Fibroblast of the aortic adventitia (primary cell): ENCODE results near the gene RFX6. TPM values are rescaled to one million over a fixed set of nuclear protein-coding genes. Genes with fewer than 3 reads are reported as not detected.

Source experiments
- DNase-seq: peaks from one replicate; pipeline ENCODE4 v3.0.0-alpha.2; 2010; ENCODE audit warnings: low read depth
- H3K4me3 ChIP-seq: 2 replicates; pipeline ENCODE4 v1.5.1; 2011; ENCODE audit warnings: low read depth, mild to moderate bottlenecking, control low read depth, low read length, moderate library complexity
- CTCF ChIP-seq: IDR thresholded peaks from 2 replicates; pipeline ENCODE4 v1.5.1; 2011; ENCODE audit warnings: mild to moderate bottlenecking, low read length, control low read depth, inconsistent platforms; ENCODE audit not compliant: insufficient read depth
- total RNA-seq: library from RNA; depleted of rRNA; stranded (reverse); fragments of >200 nt; gene quantifications from 2 replicates; pipeline ENCODE4 v1.2.3, GENCODE V29; 2012; ENCODE audit warnings: low replicate concordance

Gene RFX6
- total RNA-seq, 1 donor = not detected

DNA sequence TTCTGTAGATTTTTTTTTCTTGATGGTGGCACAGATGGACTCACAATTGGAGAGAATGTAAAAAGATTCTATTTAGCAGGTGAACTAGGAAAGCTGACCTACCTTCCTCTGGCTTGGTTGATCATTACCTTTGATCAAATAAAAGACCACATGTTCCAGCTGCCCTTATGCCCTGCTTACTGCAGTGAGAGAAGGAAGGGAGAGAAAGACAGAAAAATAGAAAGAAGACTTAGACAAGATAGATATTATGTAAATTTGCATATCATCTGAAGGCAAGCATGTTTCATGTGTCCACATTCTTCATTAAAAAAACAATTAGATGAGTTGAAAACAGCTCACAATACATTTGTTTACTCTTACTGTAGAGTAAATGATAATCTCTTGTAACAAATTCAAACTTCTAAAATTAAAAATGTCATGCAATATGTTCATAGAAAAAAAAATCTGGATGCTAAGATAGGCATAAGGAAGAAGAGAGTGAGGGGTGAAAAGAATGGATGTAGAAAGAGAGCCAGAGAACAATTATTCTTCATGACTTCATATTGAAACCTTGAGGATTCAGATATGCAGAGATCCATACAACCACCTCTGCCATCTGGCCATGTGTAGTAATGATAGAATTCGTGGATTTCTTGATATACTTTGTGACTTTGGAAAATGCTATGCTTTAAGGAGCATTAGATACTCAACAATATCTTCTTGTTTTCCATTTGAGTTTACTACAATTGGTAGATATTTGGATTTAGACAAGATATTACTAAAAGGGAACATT lies 71.7 kb downstream of the RFX6 start:
- TF ChIP-seq CTCF = no peak
- H3K4me3 ChIP-seq = no peak overlapping the region
- DNase-seq = no peak

GRCh38 chr6:116949964-116950363 lies 72.9 kb downstream of the RFX6 start:
- no peak for DNase-seq
- no peak overlapping the region for H3K4me3 ChIP-seq
- TF ChIP-seq CTCF = no peak

GRCh38 chr6:116954335-116954734 lies 77.3 kb downstream of the RFX6 start:
- no peak for TF ChIP-seq CTCF
- H3K4me3 ChIP-seq = no peak overlapping the region
- no peak for DNase-seq

- H3K4me3 ChIP-seq = no peak overlapping the region
- no peak for DNase-seq
- no peak for TF ChIP-seq CTCF
Measured at GRCh38 chr6:116954938-116955337, 77.9 kb downstream of the RFX6 start.

DNA sequence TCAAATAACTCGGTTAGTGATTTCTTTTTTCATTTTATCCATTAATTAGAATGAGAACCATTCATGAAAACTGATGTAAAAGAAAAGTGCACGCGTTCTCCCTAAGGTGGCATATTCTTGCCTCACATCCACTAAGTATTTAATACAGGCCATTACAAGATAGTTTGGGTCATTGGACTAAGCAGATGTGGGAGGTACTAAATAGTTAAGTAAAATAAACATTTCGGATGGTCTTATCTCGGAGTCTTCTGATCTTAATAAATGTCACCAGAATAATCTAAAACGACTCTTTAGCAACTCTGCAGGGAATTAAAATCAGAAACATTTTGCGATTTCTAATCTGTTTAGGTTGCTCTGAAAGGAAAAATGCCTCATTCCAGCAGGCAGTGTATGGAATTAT lies 78.7 kb downstream of the RFX6 start:
- DNase-seq = no peak
- H3K4me3 ChIP-seq = no peak overlapping the region
- TF ChIP-seq CTCF = no peak

- DNase-seq = no peak
- no peak overlapping the region for H3K4me3 ChIP-seq
- no peak for TF ChIP-seq CTCF
Measured at GRCh38 chr6:116963972-116964371, 86.9 kb downstream of the RFX6 start.
